H1 (cell line): ENCODE results near the gene TRDN. TPM values are rescaled to one million over a fixed set of nuclear protein-coding genes. Genes with fewer than 3 reads are reported as not detected.

Source experiments
- CTCF ChIA-PET: fragments of 300-600 bp; sonication (Branson Sonifier 250); formaldehyde crosslinking; loops from one replicate; lab custom pipeline; 2021; ENCODE audit not compliant: partially characterized antibody; lab: Charles Lee
- POLR2A ChIA-PET: fragments of 300-600 bp; sonication (Branson Sonifier 250); formaldehyde crosslinking; loops from one replicate; lab custom pipeline; 2021; ENCODE audit warnings: inconsistent platforms; ENCODE audit not compliant: partially characterized antibody; lab: Charles Lee
- DNase-seq, 2 experiments: peaks; one replicate each; pipeline versions ENCODE4 v3.0.0 to v3.0.0-alpha.2; 2010 to 2022; ENCODE audit warnings: low spot score in 2 of 2, low read depth in 1 of 2, mixed read lengths in 1 of 2
- FAIRE-seq: peaks from 2 replicates; lab custom pipeline; 2011; peaks lifted over from hg19 to GRCh38; lab: Jason Lieb, UNC
- H2AFZ ChIP-seq: 2 replicates; pipeline ENCODE4 v1.8.1; 2012; ENCODE audit warnings: low read length, inconsistent platforms
- H2AK5ac ChIP-seq: 2 replicates; pipeline ENCODE4 v1.6.1; 2013; ENCODE audit warnings: low read depth, low read length
- H2BK120ac ChIP-seq: replicated peaks from 2 replicates; pipeline ENCODE3; 2013; ENCODE audit warnings: low read depth, low read length, inconsistent platforms
- H2BK12ac ChIP-seq: 2 replicates; pipeline ENCODE4 v1.6.1; 2013; ENCODE audit warnings: low read depth, low read length
- H2BK15ac ChIP-seq: 2 replicates; pipeline ENCODE4 v1.6.1; 2013; ENCODE audit warnings: low read length
- H2BK20ac ChIP-seq: 2 replicates; pipeline ENCODE4 v1.6.1; 2013; ENCODE audit warnings: low read length
- H2BK5ac ChIP-seq: 2 replicates; pipeline ENCODE4 v1.6.1; 2013; ENCODE audit warnings: low read depth, low read length
- H3K14ac ChIP-seq: 2 replicates; pipeline ENCODE4 v1.6.1; 2013; ENCODE audit warnings: inconsistent platforms; ENCODE audit not compliant: insufficient read length
- H3K18ac ChIP-seq: 2 replicates; pipeline ENCODE4 v1.6.1; 2013; ENCODE audit warnings: low read length; ENCODE audit errors: extremely low read depth
- H3K23ac ChIP-seq: 2 replicates; pipeline ENCODE4 v1.6.1; 2013; ENCODE audit warnings: inconsistent platforms; ENCODE audit not compliant: insufficient read length
- H3K23me2 ChIP-seq: 2 replicates; pipeline ENCODE4 v1.6.1; 2013; ENCODE audit warnings: low read depth, low read length
- H3K27ac ChIP-seq: 2 replicates; pipeline ENCODE4 v1.6.1; 2011; ENCODE audit warnings: low read depth, low read length, inconsistent platforms
- H3K27me3 ChIP-seq, 4 experiments: replicated peaks in 1 of 4; 1 replicate in 1 of 4; 2 replicates in 3 of 4; pipeline versions ENCODE4 v1.6.1 to v1.8.1; 2011 to 2013; ENCODE audit warnings: low read length in 3 of 4, mild to moderate bottlenecking in 3 of 4, inconsistent platforms in 2 of 4, mixed read lengths in 2 of 4, moderate library complexity in 1 of 4; ENCODE audit not compliant: control insufficient read depth in 3 of 4, insufficient read depth in 3 of 4; ENCODE audit errors: extremely low read depth in 1 of 4
- H3K36me3 ChIP-seq, 4 experiments: 2 replicates each; pipeline versions ENCODE4 v1.6.1 to v1.8.1; 2011 to 2013; ENCODE audit warnings: mild to moderate bottlenecking in 4 of 4, low read length in 3 of 4, moderate library complexity in 2 of 4, control low read depth in 1 of 4, inconsistent platforms in 1 of 4; ENCODE audit not compliant: insufficient read depth in 4 of 4, control insufficient read depth in 2 of 4
- H3K4ac ChIP-seq: replicated peaks from 2 replicates; pipeline ENCODE3; 2013; ENCODE audit warnings: low read length, low read depth, mixed read lengths, inconsistent platforms; ENCODE audit not compliant: insufficient read length
- H3K4me1 ChIP-seq, 4 experiments: replicated peaks in 1 of 4; 1 replicate in 1 of 4; 2 replicates in 3 of 4; pipeline versions ENCODE4 v1.6.1 to v1.8.1; 2011 to 2013; ENCODE audit warnings: low read length in 3 of 4, inconsistent platforms in 2 of 4, mixed read lengths in 1 of 4; ENCODE audit not compliant: insufficient read depth in 4 of 4, control insufficient read depth in 3 of 4
- H3K4me2 ChIP-seq, 2 experiments: 2 replicates each; pipeline versions ENCODE4 v1.6.1 to v1.8.1; 2011 to 2013; ENCODE audit warnings: low read depth in 2 of 2, low read length in 2 of 2, control low read depth in 1 of 2, inconsistent platforms in 1 of 2, mild to moderate bottlenecking in 1 of 2; ENCODE audit not compliant: insufficient read depth in 1 of 2
- H3K4me3 ChIP-seq, 4 experiments: fragments of 200-600, 300-600 bp in 1 of 4; sonication (generic), shearing (Covaris generic), sonication (Bioruptor Twin) in 1 of 4; 2 replicates each; pipeline versions ENCODE4 v1.5.1 to v1.8.1; 2011 to 2016; ENCODE audit warnings: low read length in 4 of 4, low read depth in 3 of 4, control low read depth in 2 of 4, inconsistent platforms in 2 of 4, mild to moderate bottlenecking in 2 of 4, mixed read lengths in 1 of 4, moderate library complexity in 1 of 4; ENCODE audit not compliant: insufficient read depth in 2 of 4; ENCODE audit errors: extremely low read depth in 1 of 4
- H3K56ac ChIP-seq: replicated peaks from 2 replicates; pipeline ENCODE3; 2013; ENCODE audit warnings: low read depth, mild to moderate bottlenecking, mixed read lengths, low read length, inconsistent platforms; ENCODE audit not compliant: insufficient read length
- H3K79me1 ChIP-seq: 2 replicates; pipeline ENCODE4 v1.6.1; 2013; ENCODE audit warnings: low read depth, low read length, control low read depth
- H3K79me2 ChIP-seq, 2 experiments: 2 replicates each; pipeline versions ENCODE4 v1.6.1 to v1.8.1; 2012 to 2013; ENCODE audit warnings: low read length in 2 of 2, mild to moderate bottlenecking in 2 of 2, inconsistent platforms in 1 of 2; ENCODE audit not compliant: insufficient read depth in 2 of 2, control insufficient read depth in 1 of 2
- H3K9ac ChIP-seq, 4 experiments: replicated peaks in 1 of 4; 1 replicate in 1 of 4; 2 replicates in 3 of 4; pipeline versions ENCODE4 v1.6.1 to v1.8.1; 2011 to 2013; ENCODE audit warnings: low read depth in 3 of 4, low read length in 3 of 4, control low read depth in 2 of 4, mild to moderate bottlenecking in 2 of 4, moderate library complexity in 2 of 4, inconsistent platforms in 1 of 4; ENCODE audit errors: extremely low read depth in 1 of 4
- H3K9me3 ChIP-seq, 2 experiments: 2 replicates each; pipeline versions ENCODE4 v1.6.1 to v1.8.1; 2012 to 2013; ENCODE audit warnings: mild to moderate bottlenecking in 2 of 2, moderate library complexity in 2 of 2, control low read depth in 1 of 2, inconsistent platforms in 1 of 2, low read depth in 1 of 2, low read length in 1 of 2, mixed read lengths in 1 of 2; ENCODE audit not compliant: insufficient read depth in 2 of 2
- H4K20me1 ChIP-seq, 2 experiments: replicated peaks in 1 of 2; 2 replicates each; pipeline versions ENCODE3 to v1.8.1; 2011 to 2013; ENCODE audit warnings: inconsistent platforms in 2 of 2, low read length in 2 of 2, mild to moderate bottlenecking in 1 of 2; ENCODE audit not compliant: insufficient read depth in 2 of 2, control insufficient read depth in 1 of 2
- H4K5ac ChIP-seq: 2 replicates; pipeline ENCODE4 v1.6.1; 2013; ENCODE audit warnings: low read length, low read depth, mixed read lengths, inconsistent platforms; ENCODE audit not compliant: insufficient read length
- H4K8ac ChIP-seq: 2 replicates; pipeline ENCODE4 v1.8.0; 2013; ENCODE audit warnings: mild to moderate bottlenecking, moderate library complexity, low read length, inconsistent platforms; ENCODE audit not compliant: insufficient read depth; ENCODE audit errors: extremely low read depth
- H4K91ac ChIP-seq: replicated peaks from 2 replicates; pipeline ENCODE3; 2013; ENCODE audit warnings: low read length, mixed read lengths, inconsistent platforms; ENCODE audit not compliant: insufficient read length
- ASH2L ChIP-seq: fragments of 200-600, 300-600 bp; sonication (generic); IDR thresholded peaks from one replicate; pipeline ENCODE4 v1.7.1; 2017; ENCODE audit warnings: low read length
- BCL11A ChIP-seq, 2 experiments: IDR thresholded peaks; one replicate each; pipeline ENCODE4 v1.6.1; 2011; ENCODE audit warnings: low read depth in 2 of 2, low read length in 2 of 2, mild to moderate bottlenecking in 2 of 2
- CHD1 ChIP-seq: IDR thresholded peaks from 2 replicates; pipeline ENCODE4 v1.6.1; 2012; ENCODE audit warnings: low read depth, low read length, improper control_type of control experiment
- CTBP2 ChIP-seq: IDR thresholded peaks from 2 replicates; pipeline ENCODE4 v1.7.0; 2011; ENCODE audit warnings: borderline replicate concordance, mild to moderate bottlenecking, moderate library complexity, mixed read lengths, low read length; ENCODE audit not compliant: insufficient read depth, insufficient read length
- EGR1 ChIP-seq: IDR thresholded peaks from 2 replicates; pipeline ENCODE4 v1.6.1; 2011; ENCODE audit warnings: low read depth, low read length, borderline replicate concordance
- KDM1A ChIP-seq: fragments of 200-600, 300-600 bp; sonication (generic); IDR thresholded peaks from 2 replicates; pipeline ENCODE4 v1.7.1; 2016; ENCODE audit warnings: mild to moderate bottlenecking, low read length, borderline replicate concordance
- KDM4A ChIP-seq: IDR thresholded peaks from one replicate; pipeline ENCODE4 v1.7.1; 2012; ENCODE audit warnings: low read depth, mild to moderate bottlenecking, moderate library complexity, low read length, inconsistent platforms; ENCODE audit not compliant: severe bottlenecking
- POLR2A ChIP-seq, 2 experiments: IDR thresholded peaks; 1 replicate in 1 of 2; 2 replicates in 1 of 2; pipeline ENCODE4 v1.6.1; 2011; ENCODE audit warnings: low read depth in 2 of 2, low read length in 2 of 2, mild to moderate bottlenecking in 2 of 2; ENCODE audit errors: control extremely low read depth in 1 of 2
- RNF2 ChIP-seq: fragments of 200-900, 300-1000 bp; sonication (generic); IDR thresholded peaks from 2 replicates; pipeline ENCODE4 v1.7.1; 2016; ENCODE audit warnings: borderline replicate concordance, low read depth, mild to moderate bottlenecking, antibody characterized with exemption, low read length; ENCODE audit not compliant: poor library complexity, severe bottlenecking; ENCODE audit errors: missing control alignments
- SIX5 ChIP-seq: IDR thresholded peaks from 2 replicates; pipeline ENCODE4 v1.6.1; 2011; ENCODE audit warnings: mild to moderate bottlenecking, low read depth, low read length
- SP2 ChIP-seq: IDR thresholded peaks from 2 replicates; pipeline ENCODE4 v1.6.1; 2012; ENCODE audit warnings: mild to moderate bottlenecking, low read length, inconsistent platforms
- TAF1 ChIP-seq: IDR thresholded peaks from 2 replicates; pipeline ENCODE4 v1.6.1; 2011; ENCODE audit warnings: mild to moderate bottlenecking, low read depth, low read length
- TCF12 ChIP-seq: IDR thresholded peaks from 2 replicates; pipeline ENCODE4 v1.6.1; 2011; ENCODE audit warnings: low read depth, mild to moderate bottlenecking, low read length
- WGBS, 2 experiments: shearing (Covaris generic) in 1 of 2; methylation state at CpG; one replicate each; pipeline versions ENCODE4 v1.1.6 to v1.1.7; 2013 to 2015; ENCODE audit warnings: low lambda C conversion rate in 2 of 2, mixed read lengths in 2 of 2, inconsistent platforms in 1 of 2, low coverage in 1 of 2, missing lambda C conversion rate in 1 of 2; ENCODE audit not compliant: insufficient replicate concordance in 2 of 2, insufficient coverage in 1 of 2, insufficient read length in 1 of 2; ENCODE audit errors: extremely low coverage in 1 of 2, missing lambda C conversion rate in 1 of 2; 5-methylcytosine and 5-hydroxymethylcytosine counted together
- polyA plus RNA-seq, 7 experiments: library from polyadenylated mRNA; depleted of rRNA in 3 of 7; stranded (reverse) in 5 of 7; unstranded in 2 of 7; fragments of >200 nt in 5 of 7; fragments of 200-250 nt in 2 of 7; gene quantifications; 1 replicate in 5 of 7; 2 replicates in 1 of 7; 4 replicates in 1 of 7; pipeline versions ENCODE4 v1.2.1 to v1.2.3, GENCODE V29; 2011 to 2013; ENCODE audit warnings: missing spikeins in 2 of 7, mixed read lengths in 2 of 7
- total RNA-seq: library from RNA; stranded (reverse); fragmentation: NEBNext Ultra II Directional; extraction: Animal tissue kit (Norgen Biotek cat#: 25700); gene quantifications from 2 replicates; pipeline ENCODE4 v1.2.1, GENCODE V29; 2021

Gene TRDN
- total and polyA plus RNA-seq, 2 of the 8 experiments (the other 6 are each of a cell fraction or from before 2014, with no cell fraction given) = 1.6 to 41.6 TPM

GRCh38 chr6:123276546-123276980, 360.2 kb downstream of the TRDN start:
- H3K9me3 ChIP-seq = no peaks in the 10 kb centered on the region
- no peak overlapping the region for H2AFZ ChIP-seq
- H2AK5ac ChIP-seq = no peak overlapping the region
- H2BK5ac ChIP-seq = no peak overlapping the region
- no peaks in the 10 kb centered on the region for H3K23me2 ChIP-seq
- H2BK12ac ChIP-seq = no peak overlapping the region
- CTCF ChIA-PET = interaction anchor here (1.3 kb wide), 1 partner anchor 407 kb away, joined by 3 read pairs; no protein-coding TSS in a partner anchor
- H3K9ac ChIP-seq = no peak overlapping the region
- H3K27ac ChIP-seq = no peak overlapping the region
- WGBS, 2 experiments = 75% methylated on average over 3 of the region's 3 CpGs; no CpG with 5 or more reads in 1 of the 2 experiments
- H3K36me3 ChIP-seq = no peaks in the 10 kb centered on the region
- H3K14ac ChIP-seq = no peak overlapping the region
- H2BK20ac ChIP-seq = no peak overlapping the region
- no peak for TF ChIP-seq KDM4A
- TF ChIP-seq SP2 = no peak
- no peak for TF ChIP-seq EGR1
- no peak for TF ChIP-seq TAF1
- TF ChIP-seq BCL11A (IDR thresholded peaks at IDR 0.05; ENCODE audit: low read depth in 2 of 2, low read length in 2 of 2) = no peak
- no peak for TF ChIP-seq KDM1A
- TF ChIP-seq RNF2 = no peak
- no peak for TF ChIP-seq POLR2A (IDR thresholded peaks at IDR 0.05; ENCODE audit: control extremely low read depth in 1 of 2, low read depth in 2 of 2, low read length in 2 of 2)
- no peak for TF ChIP-seq TCF12
- TF ChIP-seq CTBP2 = no peak
- no peak for TF ChIP-seq CHD1
- no peak for TF ChIP-seq ASH2L
- no peak for TF ChIP-seq SIX5
- TF ChIP-seq, all 59 proteins: peak for 0
- Histone ChIP-seq H3K4me2 (no peak overlapping the region), H3K4me1 (no peaks in the 10 kb centered on the region), H2BK15ac (no peak overlapping the region), H3K79me1 (no peaks in the 10 kb centered on the region), H3K4ac (no peak overlapping the region), H3K23ac (no peak overlapping the region), H2BK120ac (no peak overlapping the region), H4K8ac (no peak overlapping the region), H3K56ac (no peak overlapping the region), H4K5ac (no peak overlapping the region), H3K79me2 (no peaks in the 10 kb centered on the region), H4K20me1 (no peaks in the 10 kb centered on the region), H4K91ac (no peak overlapping the region), H3K4me3 (no peak overlapping the region), H3K18ac (no peak overlapping the region), H3K27me3 (no peaks in the 10 kb centered on the region)
- FAIRE-seq (no peak), DNase-seq (no peak)
- POLR2A ChIA-PET = no interaction called here
